ENCODE measurements around the gene HIF3A.

Gene HIF3A

DNA sequence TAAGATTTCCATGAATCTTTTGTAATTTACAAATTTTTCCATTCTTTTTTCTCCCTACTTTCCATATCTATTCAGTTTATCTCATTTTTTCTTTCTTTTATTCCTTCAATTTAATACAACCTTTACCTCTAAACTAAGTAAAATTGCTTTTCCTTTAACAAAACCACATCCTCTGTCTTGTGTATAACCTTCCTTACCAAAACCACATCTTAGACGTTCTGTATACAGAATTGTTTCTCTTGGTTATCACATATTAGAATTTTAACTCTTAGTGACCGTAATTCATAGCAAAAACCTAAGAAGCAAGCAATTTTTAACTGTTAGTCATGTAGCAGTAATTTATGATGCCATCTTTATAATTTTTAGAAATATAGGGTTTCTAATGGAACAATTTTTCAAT is 65.1 kb downstream of the HIF3A start:
- Histone ChIP-seq H3K4me3 (ENCODE audit: low read depth, low read length) (no peak overlapping the region), H3K9me3 (no peaks in the 10 kb centered on the region), H3K27me3 (no peaks in the 10 kb centered on the region), H3K4me1 (no peaks in the 10 kb centered on the region), H3K36me3 (peaks cover 50% of the 10 kb centered on the region)
- DNase-seq = no peak
- TF ChIP-seq CTCF (IDR thresholded peaks at IDR 0.05; ENCODE audit: low read depth, low read length) = no peak

- Histone ChIP-seq H3K27me3 (no peaks in the 10 kb centered on the region), H3K9me3 (no peaks in the 10 kb centered on the region), H3K4me1 (no peaks in the 10 kb centered on the region), H3K36me3 (peaks cover 41% of the 10 kb centered on the region), H3K4me3 (ENCODE audit: low read depth, low read length) (no peak overlapping the region)
- no peak for DNase-seq
- no peak for TF ChIP-seq CTCF (IDR thresholded peaks at IDR 0.05; ENCODE audit: low read depth, low read length)
Measured at GRCh38 chr19:46364359-46364758, 67.5 kb downstream of the HIF3A start.

DNA sequence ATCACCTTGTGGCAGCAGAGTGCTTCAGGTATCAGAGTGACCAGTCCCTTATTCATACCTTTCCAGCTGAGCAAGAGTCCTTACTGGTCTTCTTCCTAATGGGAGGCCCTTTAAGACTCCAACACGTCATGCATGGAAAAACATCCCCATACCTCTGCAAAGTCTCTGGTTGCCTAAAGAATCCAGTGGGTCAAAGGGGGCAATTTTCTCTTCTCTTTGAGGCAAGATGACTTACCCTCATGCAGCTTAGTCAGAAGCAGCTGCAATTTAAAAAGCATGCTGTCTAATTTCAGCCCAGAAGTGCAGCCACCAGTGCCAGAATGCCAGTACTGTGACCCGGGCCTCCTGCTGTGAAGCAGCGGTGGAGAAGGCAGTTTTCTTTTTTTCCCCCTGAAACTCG is 68.7 kb downstream of the HIF3A start:
- Histone ChIP-seq H3K27me3 (no peaks in the 10 kb centered on the region), H3K4me3 (ENCODE audit: low read depth, low read length) (no peak overlapping the region), H3K4me1 (no peaks in the 10 kb centered on the region), H3K9me3 (no peaks in the 10 kb centered on the region), H3K36me3 (peaks cover 41% of the 10 kb centered on the region)
- TF ChIP-seq CTCF (IDR thresholded peaks at IDR 0.05; ENCODE audit: low read depth, low read length) = no peak
- DNase-seq = no peak

DNA sequence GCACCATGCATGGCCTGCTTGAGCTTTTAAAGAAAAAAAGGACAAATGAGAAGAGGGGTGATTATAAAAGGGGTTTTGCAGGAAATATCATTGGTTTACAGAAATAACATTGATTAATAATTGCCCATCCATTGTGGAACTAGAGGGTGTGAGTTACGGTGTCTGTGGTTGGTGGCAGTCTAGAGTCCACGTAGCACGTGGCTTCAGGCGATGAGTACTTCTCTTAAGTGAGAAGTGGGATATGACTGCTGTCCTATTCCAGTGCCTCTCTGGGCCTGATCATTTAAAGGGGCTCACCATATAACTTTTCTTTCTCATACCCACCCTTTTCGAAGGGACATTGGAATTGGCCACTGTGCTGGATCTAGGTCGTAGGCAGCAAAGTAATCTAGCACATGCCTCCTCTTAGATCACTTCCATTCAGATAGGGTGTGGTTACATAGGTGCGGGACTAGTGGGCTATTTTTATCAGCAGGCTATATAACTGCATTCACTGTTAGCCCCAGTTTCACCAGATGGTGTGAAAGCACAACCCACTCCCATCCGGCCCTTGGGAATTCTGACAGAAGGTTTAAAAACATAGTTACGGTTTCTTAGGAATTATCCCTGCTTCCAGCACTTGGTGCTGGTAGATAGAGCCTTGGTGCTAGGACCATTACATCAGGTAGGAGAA is 69.9 kb downstream of the HIF3A start:
- TF ChIP-seq CTCF (IDR thresholded peaks at IDR 0.05; ENCODE audit: low read depth, low read length) = no peak
- no peaks in the 10 kb centered on the region for H3K9me3 ChIP-seq
- H3K36me3 ChIP-seq = peaks cover 39% of the 10 kb centered on the region
- no peaks in the 10 kb centered on the region for H3K4me1 ChIP-seq
- no peaks in the 10 kb centered on the region for H3K27me3 ChIP-seq
- H3K4me3 ChIP-seq (ENCODE audit: low read depth, low read length) = no peak overlapping the region
- no peak for DNase-seq

DNA sequence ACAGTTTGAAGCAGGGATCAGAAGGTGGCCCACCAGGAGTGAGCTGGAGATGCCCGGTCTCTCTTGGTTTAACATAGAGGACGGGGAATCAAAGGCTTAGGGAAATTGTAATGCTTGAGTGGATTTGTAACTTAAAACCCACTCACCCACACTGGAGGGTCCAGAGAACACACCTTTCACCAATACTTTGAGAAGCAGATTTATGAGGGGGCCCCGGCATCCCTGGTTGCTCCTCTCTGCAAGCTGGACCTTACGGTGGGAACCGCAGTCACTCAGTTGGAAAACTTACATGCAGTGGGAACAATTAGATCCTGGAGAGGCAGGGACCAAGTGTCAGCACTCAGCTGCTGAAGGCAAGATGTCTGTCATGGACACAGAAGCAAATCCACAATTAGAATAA is 70.6 kb downstream of the HIF3A start:
- no peak for TF ChIP-seq CTCF (IDR thresholded peaks at IDR 0.05; ENCODE audit: low read depth, low read length)
- Histone ChIP-seq H3K27me3 (no peaks in the 10 kb centered on the region), H3K4me3 (ENCODE audit: low read depth, low read length) (no peak overlapping the region), H3K4me1 (no peaks in the 10 kb centered on the region), H3K36me3 (peaks cover 37% of the 10 kb centered on the region), H3K9me3 (no peaks in the 10 kb centered on the region)
- DNase-seq = no peak

- Histone ChIP-seq H3K27me3 (no peaks in the 10 kb centered on the region), H3K9me3 (no peaks in the 10 kb centered on the region), H3K36me3 (peaks cover 44% of the 10 kb centered on the region), H3K4me3 (ENCODE audit: low read depth, low read length) (no peak overlapping the region), H3K4me1 (no peaks in the 10 kb centered on the region)
- no peak for DNase-seq
- no peak for TF ChIP-seq CTCF (IDR thresholded peaks at IDR 0.05; ENCODE audit: low read depth, low read length)
Measured at GRCh38 chr19:46368116-46368515, 71.3 kb downstream of the HIF3A start.

Measured in BE2C (cell line).